ENCODE results near the gene NDST1.

GRCh38 chr5:150502106-150502505 is 5.8 kb upstream of the NDST1 start:
- TF ChIP-seq EZH2 (IDR thresholded peaks at IDR 0.05; ENCODE audit: insufficient read depth, poor library complexity, severe bottlenecking) (no peak), EZH2phosphoT487 (IDR thresholded peaks at IDR 0.05; ENCODE audit: insufficient read depth, low read depth) (no peak)

All from GM23248 (cell line).